GM21367 (cell line): ENCODE data around the gene OBSCN.

Experiments used
- ATAC-seq: cut with Tn5 transposase; IDR thresholded peaks from one replicate; pipeline ENCODE4 v1.9.1; 2021; ENCODE audit not compliant: unreplicated experiment

OBSCN gene

GRCh38 chr1:228374711-228375577, 167.1 kb downstream of the OBSCN start:
- ATAC-seq = no peak

DNA sequence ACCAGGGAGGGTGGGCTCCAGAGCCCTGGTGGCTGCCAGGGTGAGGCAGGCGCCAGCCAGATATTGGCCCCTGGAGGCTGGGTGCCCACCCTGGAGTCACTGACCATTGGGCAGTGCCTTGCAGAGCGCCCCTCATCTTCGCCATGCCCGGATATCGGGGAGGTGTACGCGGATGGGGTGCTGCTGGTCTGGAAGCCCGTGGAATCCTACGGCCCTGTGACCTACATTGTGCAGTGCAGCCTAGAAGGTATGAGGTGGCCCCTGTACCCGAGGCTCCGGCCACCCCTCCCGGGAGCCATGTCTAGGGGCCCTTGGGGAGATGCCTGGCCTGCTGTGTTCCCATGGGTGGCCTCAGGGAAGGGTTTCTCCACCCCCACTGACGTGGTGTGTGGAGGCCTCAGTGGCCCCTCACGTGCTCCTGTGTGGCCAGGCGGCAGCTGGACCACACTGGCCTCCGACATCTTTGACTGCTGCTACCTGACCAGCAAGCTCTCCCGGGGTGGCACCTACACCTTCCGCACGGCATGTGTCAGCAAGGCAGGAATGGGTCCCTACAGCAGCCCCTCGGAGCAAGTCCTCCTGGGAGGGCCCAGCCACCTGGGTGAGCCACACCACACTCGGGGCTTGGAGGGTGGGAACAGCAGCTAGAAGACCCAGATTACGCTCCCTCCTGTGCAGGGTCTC, 167.9 kb downstream of the OBSCN start:
- no peak for ATAC-seq

- no peak for ATAC-seq
Measured at GRCh38 chr1:228376262-228376628, 168.4 kb downstream of the OBSCN start.

GRCh38 chr1:228376651-228377631, 169.1 kb downstream of the OBSCN start:
- ATAC-seq = no peak

GRCh38 chr1:228377664-228378089, 169.8 kb downstream of the OBSCN start:
- ATAC-seq = no peak

- no peak for ATAC-seq
Measured at GRCh38 chr1:228378090-228378872, 170.4 kb downstream of the OBSCN start.

- ATAC-seq = no peak
Measured at GRCh38 chr1:228378873-228379460, 171.1 kb downstream of the OBSCN start.

- no peak for ATAC-seq
Measured at GRCh38 chr1:228379666-228380065, 171.8 kb downstream of the OBSCN start.

GRCh38 chr1:228381356-228381755, 173.5 kb downstream of the OBSCN start:
- no peak for ATAC-seq

- ATAC-seq = no peak
Measured at GRCh38 chr1:228383773-228384172, 175.9 kb downstream of the OBSCN start.

- no peak for ATAC-seq
Measured at GRCh38 chr1:228385232-228385631, 177.4 kb downstream of the OBSCN start.

DNA sequence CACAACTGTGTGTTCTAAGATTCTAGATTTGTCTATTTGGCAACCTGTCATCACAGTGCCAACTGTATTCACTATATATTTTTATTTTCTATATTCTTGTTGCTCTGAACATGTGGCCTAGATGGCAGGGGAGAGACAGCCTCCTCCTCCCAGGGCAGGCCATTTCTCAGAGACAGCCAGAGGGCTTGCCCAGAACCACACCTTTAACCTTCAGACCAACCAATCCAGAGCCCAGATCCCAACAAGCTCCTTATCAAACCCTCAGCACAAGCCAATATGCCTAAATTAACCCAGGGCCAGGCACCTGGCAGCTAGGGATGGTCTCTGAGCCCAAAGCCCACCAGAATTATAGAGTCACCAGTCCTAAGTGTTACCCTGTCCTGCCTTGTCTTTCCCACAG, 179.5 kb downstream of the OBSCN start:
- ATAC-seq = no peak

DNA sequence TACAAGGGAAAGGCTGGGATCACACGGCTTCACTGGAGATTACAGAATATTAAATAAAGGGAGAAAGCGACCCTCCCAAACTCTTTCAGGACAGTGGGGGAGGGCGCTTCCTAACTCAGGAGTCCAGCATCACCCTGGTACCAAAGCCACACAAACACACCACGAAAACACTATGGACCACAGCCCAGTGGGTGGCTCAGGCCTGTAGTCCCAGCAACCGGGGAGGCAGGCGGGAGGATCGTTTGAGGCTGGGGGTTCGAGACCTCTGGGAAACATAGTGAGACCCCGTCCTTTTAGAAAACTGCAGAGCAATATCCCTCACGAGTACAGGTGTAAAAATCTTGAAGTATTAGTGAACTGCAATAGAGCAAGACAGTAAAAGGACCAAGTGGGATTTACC, 182.8 kb downstream of the OBSCN start:
- ATAC-seq = no peak

GRCh38 chr1:228391411-228392020, 183.7 kb downstream of the OBSCN start:
- ATAC-seq = no peak

DNA sequence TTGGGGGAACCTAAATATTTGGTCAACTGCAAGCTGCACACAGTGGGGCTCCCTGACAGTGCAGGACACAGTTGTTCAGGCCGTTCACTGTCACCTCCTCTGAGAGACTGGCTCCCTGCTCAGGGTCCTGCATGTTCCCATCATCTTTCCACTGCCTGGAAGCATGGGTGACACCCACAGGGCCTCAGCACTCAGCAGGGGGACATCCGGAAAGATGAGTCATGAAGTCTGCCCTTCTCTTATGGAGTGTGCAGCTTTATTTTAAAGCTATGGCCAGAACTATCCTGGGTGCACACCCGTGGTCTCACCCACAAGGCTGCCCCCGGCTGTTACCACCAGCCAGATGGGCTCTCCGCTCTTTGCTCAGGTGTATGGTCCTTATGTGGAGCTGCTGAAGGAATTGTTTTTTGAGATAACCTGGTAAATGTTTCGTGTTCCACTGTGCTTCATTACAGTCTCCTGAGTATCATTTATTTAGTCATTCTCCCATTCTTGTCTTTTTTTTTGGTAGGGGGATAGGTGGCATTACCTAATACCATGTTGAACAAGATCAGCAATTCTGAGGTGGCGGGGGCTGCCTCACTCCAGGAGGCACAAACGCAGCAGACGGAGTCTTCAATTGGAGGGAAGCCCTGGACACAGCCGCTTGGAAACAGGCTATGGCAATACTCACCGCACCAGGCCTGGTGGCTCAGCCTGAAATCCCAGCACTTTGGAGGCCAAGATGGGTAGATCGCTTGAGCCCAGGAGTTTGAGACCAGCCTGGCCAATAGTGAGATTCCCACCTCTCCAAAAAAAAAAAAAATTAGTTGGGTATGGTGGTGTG, 184.5 kb downstream of the OBSCN start:
- no peak for ATAC-seq

DNA sequence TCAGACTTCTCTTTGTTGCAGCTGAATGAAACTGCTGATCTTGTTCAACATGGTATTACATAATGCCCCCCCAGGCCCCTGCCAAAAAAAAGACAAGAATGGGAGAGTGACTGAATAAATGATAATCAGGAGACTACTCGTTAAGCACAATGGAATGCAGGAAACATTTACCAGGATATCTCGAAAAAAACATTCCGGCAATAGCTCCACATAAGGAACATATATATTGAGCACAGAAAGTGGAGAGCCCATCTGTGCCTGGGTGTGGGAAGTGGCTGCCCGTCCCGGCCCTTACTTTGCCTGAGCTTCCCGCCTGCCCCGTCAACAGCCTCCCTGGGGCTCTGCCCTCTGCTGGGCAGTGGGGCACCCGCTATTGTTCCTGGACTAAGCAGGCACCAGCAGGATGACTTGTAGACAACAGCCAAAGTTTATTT, 185.4 kb downstream of the OBSCN start:
- no peak for ATAC-seq

- no peak for ATAC-seq
Measured at GRCh38 chr1:228393811-228394570, 186.1 kb downstream of the OBSCN start.
